GM21390 (cell line): ENCODE data around the gene STOM.

Experiments
- ATAC-seq: cut with Tn5 transposase; IDR thresholded peaks from one replicate; pipeline ENCODE4 v1.9.1; 2021; ENCODE audit not compliant: unreplicated experiment

STOM gene

GRCh38 chr9:121371495-121372061 lies 1.5 kb upstream of the STOM start:
- no peak for ATAC-seq

GRCh38 chr9:121368745-121369144 lies 1.3 kb downstream of the STOM start:
- no peak for ATAC-seq

- ATAC-seq, result no peak
Observed at GRCh38 chr9:121368138-121368522, 1.9 kb downstream of the STOM start.

- no peak for ATAC-seq
Observed at GRCh38 chr9:121367306-121368137, 2.5 kb downstream of the STOM start.

GRCh38 chr9:121366611-121367192 lies 3.3 kb downstream of the STOM start:
- ATAC-seq, result no peak

GRCh38 chr9:121365564-121365963 lies 4.5 kb downstream of the STOM start:
- no peak for ATAC-seq

GRCh38 chr9:121364886-121365285 lies 5.2 kb downstream of the STOM start:
- ATAC-seq, result no peak

GRCh38 chr9:121364077-121364476 lies 6.0 kb downstream of the STOM start:
- ATAC-seq, result no peak

GRCh38 chr9:121363622-121363961 lies 6.5 kb downstream of the STOM start:
- no peak for ATAC-seq

GRCh38 chr9:121362813-121363621 lies 7.0 kb downstream of the STOM start:
- ATAC-seq, result no peak

GRCh38 chr9:121360601-121361374 lies 9.3 kb downstream of the STOM start:
- no peak for ATAC-seq

GRCh38 chr9:121359351-121360294 lies 10.4 kb downstream of the STOM start:
- no peak for ATAC-seq

GRCh38 chr9:121358751-121359150 lies 11.3 kb downstream of the STOM start:
- ATAC-seq, result no peak

GRCh38 chr9:121357011-121357410 lies 13.0 kb downstream of the STOM start:
- ATAC-seq, result no peak

GRCh38 chr9:121354762-121355161 lies 15.3 kb downstream of the STOM start:
- ATAC-seq, result no peak

- ATAC-seq, result peak; percentile 9
Observed at GRCh38 chr9:121354141-121354540, 15.9 kb downstream of the STOM start.

GRCh38 chr9:121353241-121354061 lies 16.6 kb downstream of the STOM start:
- peak; percentile 97 for ATAC-seq

- no peak for ATAC-seq
Observed at GRCh38 chr9:121350993-121351561, 19.0 kb downstream of the STOM start.

GRCh38 chr9:121350036-121350435 lies 20.0 kb downstream of the STOM start:
- no peak for ATAC-seq
